Adrenal gland (tissue), 12 donors: ENCODE results near the gene GPD1. TPM values are rescaled to one million over a fixed set of nuclear protein-coding genes. Genes with fewer than 3 reads are reported as not detected.

Source experiments
- DNase-seq, 7 donors: peaks; one replicate each; pipeline ENCODE4 v3.0.0-alpha.2; 2019 to 2020
- H3K27ac ChIP-seq, 5 donors: fragments of 200-600 bp; sonication (generic) in 4 of 5; 1 replicate in 3 of 5; 2 replicates in 2 of 5; pipeline versions ENCODE4 v1.5.1 to v1.8.0; 2016 to 2020; ENCODE audit warnings: mild to moderate bottlenecking in 1 of 5
- H3K27me3 ChIP-seq: fragments of 200-600 bp; 2 replicates; pipeline ENCODE4 v1.8.0; 2021
- H3K36me3 ChIP-seq, 2 donors: fragments of 200-600 bp; replicated peaks in 1 of 2; 1 replicate in 1 of 2; 2 replicates in 1 of 2; pipeline versions ENCODE4 v1.5.1 to v1.8.0; 2018 to 2022
- H3K4me1 ChIP-seq, 2 donors: fragments of 200-600 bp; replicated peaks in 1 of 2; 1 replicate in 1 of 2; 2 replicates in 1 of 2; pipeline versions ENCODE4 v1.5.1 to v1.8.0; 2018 to 2021
- H3K4me3 ChIP-seq, 4 donors: fragments of 200-600 bp; sonication (generic) in 3 of 4; one replicate each; pipeline ENCODE4 v1.5.1; 2016 to 2018
- H3K9me3 ChIP-seq, 3 donors: fragments of 200-600 bp; sonication (generic) in 1 of 3; replicated peaks in 1 of 3; 1 replicate in 2 of 3; 2 replicates in 1 of 3; pipeline versions ENCODE4 v1.5.1 to v1.8.0; 2016 to 2021
- CTCF ChIP-seq, 6 experiments: fragments of 450-650 bp in 4 of 6; fragments of 200-600 bp in 2 of 6; sonication (generic) in 1 of 6; IDR thresholded peaks; 1 replicate in 5 of 6; 2 replicates in 1 of 6; pipeline versions ENCODE4 v1.5.1 to v1.8.0; 2016 to 2021; ENCODE audit warnings: antibody characterized with exemption in 6 of 6, mild to moderate bottlenecking in 2 of 6, moderate library complexity in 1 of 6
- POLR2A ChIP-seq, 2 donors: fragments of 450-650 bp; IDR thresholded peaks; one replicate each; pipeline ENCODE4 v1.6.1; 2017; ENCODE audit warnings: antibody characterized with exemption in 2 of 2, mild to moderate bottlenecking in 2 of 2, moderate library complexity in 1 of 2
- WGBS, 4 donors: extraction: QIAGEN DNeasy Blood & Tissue Kit in 2 of 4; methylation state at CpG; one replicate each; pipeline versions ENCODE4 v1.1.5 to v1.1.7; 2013 to 2017; 5-methylcytosine and 5-hydroxymethylcytosine counted together
- intact Hi-C, 2 donors: fragments of 100-400 bp; cut with DNase I; formaldehyde crosslinking; loops; one replicate each; pipeline versions ENCODE4 v1.14.1 to v1.15.0; 2022 to 2023
- polyA plus RNA-seq, 3 donors: library from polyadenylated mRNA; stranded (reverse); fragments of 200-250 nt in 2 of 3; fragments of 350-450 nt in 1 of 3; fragmentation: Illumina TruSeq in 1 of 3; extraction: RNeasy Lipid Tissue Mini Kit (QIAGEN cat#74804) in 1 of 3; gene quantifications; one replicate each; pipeline ENCODE4 v1.2.3, GENCODE V29; 2013 to 2014
- total RNA-seq, 9 donors: library from RNA; depleted of rRNA in 4 of 9; stranded (reverse); fragments of >200 nt in 4 of 9; fragments of 120-200 nt in 1 of 9; fragmentation: NEBNext Ultra II Directional in 1 of 9; extraction: Animal tissue kit (Norgen Biotek cat#: 25700) in 1 of 9; gene quantifications; one replicate each; pipeline versions ENCODE4 v1.1.0 to v1.2.4, GENCODE V29; 2013 to 2023
- donor health status: healthy with polysubstance abuse.
- donor health status: Bipolar disorder and iron deficiency.
- donor health status: DM: yes; HTN: yes; CAD: no.
- donor health status: DM: no; HTN: no; CAD: no.
- donor health status: DM: no; HTN: no; CAD: no.
- donor health status: DM: yes; HTN: yes; CAD: no.

GPD1 gene
- total and polyA plus RNA-seq, 12 donors = 0.43 to 36.9 (median 2.6) TPM

GRCh38 chr12:50089730-50090129, 14.1 kb upstream of the GPD1 start:
- intact Hi-C loops = no loop called here
- 86 to 96% (median 89%) methylated on average over 2 to 7 of the region's 7 CpGs for WGBS, 4 donors
- H3K27ac ChIP-seq = no peak overlapping the region
- H3K9me3 ChIP-seq = no peaks in the 10 kb centered on the region
- no peaks in the 10 kb centered on the region for H3K27me3 ChIP-seq
- no peak for DNase-seq
- H3K36me3 ChIP-seq = peaks cover 0 to 79% of the 10 kb centered on the region in 2 donors
- no peak for TF ChIP-seq CTCF (IDR thresholded peaks at IDR 0.05)
- no peak for TF ChIP-seq POLR2A (IDR thresholded peaks at IDR 0.05)
- H3K4me1 ChIP-seq = peaks cover 8 to 10% of the 10 kb centered on the region in 2 donors
- no peak overlapping the region for H3K4me3 ChIP-seq

- Histone ChIP-seq H3K36me3 (peaks cover 0 to 86% of the 10 kb centered on the region in 2 donors), H3K9me3 (no peaks in the 10 kb centered on the region), H3K4me3 (no peak overlapping the region), H3K27me3 (no peaks in the 10 kb centered on the region), H3K27ac (no peak overlapping the region), H3K4me1 (peaks cover 8 to 10% of the 10 kb centered on the region in 2 donors)
- no peak for DNase-seq
- WGBS, 4 donors = 49 to 64% (median 62%) methylated on average over 5 of the region's 5 CpGs
- TF ChIP-seq POLR2A (IDR thresholded peaks at IDR 0.05) (no peak), CTCF (IDR thresholded peaks at IDR 0.05) (no peak)
- intact Hi-C loops = no loop called here
Measured at GRCh38 chr12:50090391-50090790, 13.4 kb upstream of the GPD1 start.

- Histone ChIP-seq H3K27ac (no peak overlapping the region), H3K4me1 (peaks cover 0 to 14% of the 10 kb centered on the region in 2 donors), H3K9me3 (no peaks in the 10 kb centered on the region), H3K4me3 (no peak overlapping the region), H3K36me3 (peaks cover 0 to 72% of the 10 kb centered on the region in 2 donors), H3K27me3 (no peaks in the 10 kb centered on the region)
- intact Hi-C loops = no loop called here
- TF ChIP-seq POLR2A (IDR thresholded peaks at IDR 0.05) (no peak), CTCF (IDR thresholded peaks at IDR 0.05) (no peak)
- WGBS, 4 donors = 82 to 88% (median 86%) methylated on average over 6 of the region's 6 CpGs
- no peak for DNase-seq
Measured at GRCh38 chr12:50097952-50098351, 5.9 kb upstream of the GPD1 start.

GRCh38 chr12:50099302-50100008, 4.4 kb upstream of the GPD1 start:
- Histone ChIP-seq H3K4me3 (no peak overlapping the region), H3K4me1 (peaks cover 8 to 26% of the 10 kb centered on the region in 2 donors), H3K27ac (no peak overlapping the region), H3K36me3 (peaks cover 0 to 56% of the 10 kb centered on the region in 2 donors), H3K9me3 (no peaks in the 10 kb centered on the region), H3K27me3 (no peaks in the 10 kb centered on the region)
- intact Hi-C loops = no loop called here
- TF ChIP-seq POLR2A (IDR thresholded peaks at IDR 0.05) = no peak
- TF ChIP-seq CTCF (IDR thresholded peaks at IDR 0.05) = no peak
- no peak for DNase-seq
- WGBS, 4 donors = 71 to 95% (median 75%) methylated on average over 2 to 5 of the region's 5 CpGs
